Ovary (tissue), 3 donors: ENCODE measurements around the gene MGAT4B.

Experiments used
- CTCF ChIP-seq, 3 donors: fragments of 450-650 bp in 2 of 3; fragments of 200-600 bp in 1 of 3; IDR thresholded peaks; one replicate each; pipeline versions ENCODE4 v1.5.1 to v1.8.0; 2016 to 2022; ENCODE audit warnings: antibody characterized with exemption in 3 of 3, mild to moderate bottlenecking in 1 of 3
- EP300 ChIP-seq: sonication (generic); formaldehyde crosslinking; IDR thresholded peaks from one replicate; pipeline ENCODE4 v1.6.1; 2017; ENCODE audit warnings: antibody characterized with exemption
- POLR2A ChIP-seq: fragments of 450-650 bp; IDR thresholded peaks from one replicate; pipeline ENCODE4 v1.6.1; 2017; ENCODE audit warnings: antibody characterized with exemption, mild to moderate bottlenecking, moderate library complexity
- donor health status: DM: no; HTN: no; CAD: no.

DNA sequence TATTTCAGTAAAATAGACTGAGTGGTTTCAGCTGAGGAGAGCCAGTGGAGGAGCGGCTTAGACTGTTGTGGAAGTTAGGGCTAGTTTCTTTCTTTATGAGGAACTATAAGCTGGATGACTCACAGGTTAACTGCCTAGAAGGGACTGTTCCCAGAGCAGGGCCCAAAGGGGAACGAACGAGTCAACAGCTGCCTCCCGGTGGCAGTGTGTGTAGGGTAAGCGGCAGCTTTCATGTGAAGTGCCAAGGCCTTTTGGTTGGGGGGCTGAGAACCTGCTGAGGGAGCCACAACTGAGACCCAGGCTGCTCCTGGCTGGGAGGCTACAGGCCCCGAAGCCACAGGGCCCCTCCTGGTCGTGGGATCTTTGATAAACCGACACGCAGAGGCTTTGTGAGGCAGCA is 21.0 kb upstream of the MGAT4B start:
- no peak for TF ChIP-seq CTCF (IDR thresholded peaks at IDR 0.05)
- no peak for TF ChIP-seq POLR2A
- no peak for TF ChIP-seq EP300
